Measurements from ENCODE around the gene C21orf58. TPM values are rescaled to one million over a fixed set of nuclear protein-coding genes. Genes with fewer than 3 reads are reported as not detected.

The C21orf58 gene
- total RNA-seq, 3 donors from 2014 or later, result 0.96 to 2.9 (median 2.6) TPM

- peaks cover 0 to 29% of the 10 kb centered on the region in 2 donors for H3K4me1 ChIP-seq
- intact Hi-C loops (cut with DNase I; ENCODE audit: low total_unique reads), result no loop called here
- H3K36me3 ChIP-seq, result no peaks in the 10 kb centered on the region
- DNase-seq (ENCODE audit: low spot score in 2 of 2), result no peak
- H3K9me3 ChIP-seq, result no peaks in the 10 kb centered on the region
- H3K27ac ChIP-seq, result peak overlapping the region; percentile 93 to 98
- peak overlapping the region in 2 of 3 donors; percentile 95 to 96 for H3K4me3 ChIP-seq
- TF ChIP-seq POLR2A (IDR thresholded peaks at IDR 0.05), result no peak
- no peak for TF ChIP-seq POLR2AphosphoS5 (IDR thresholded peaks at IDR 0.05)
- TF ChIP-seq CTCF (IDR thresholded peaks at IDR 0.05), result no peak
- H3K27me3 ChIP-seq, result no peaks in the 10 kb centered on the region
These were observed 38.9 kb downstream of the C21orf58 start for GRCh38 chr21:46284733-46285132.

- intact Hi-C loops (cut with DNase I; ENCODE audit: low total_unique reads), result no loop called here
- DNase-seq (ENCODE audit: low spot score in 2 of 2), result peak in 1 of 2 donors; percentile 31
- TF ChIP-seq CTCF (IDR thresholded peaks at IDR 0.05) (no peak), POLR2A (IDR thresholded peaks at IDR 0.05) (no peak), POLR2AphosphoS5 (IDR thresholded peaks at IDR 0.05) (no peak)
- H3K4me3 ChIP-seq, result peak overlapping the region in 2 of 3 donors; percentile 8 to 96
- no peaks in the 10 kb centered on the region for H3K27me3 ChIP-seq
- no peaks in the 10 kb centered on the region for H3K9me3 ChIP-seq
- no peaks in the 10 kb centered on the region for H3K36me3 ChIP-seq
- peak overlapping the region; percentile 64 to 98 for H3K27ac ChIP-seq
- H3K4me1 ChIP-seq, result peaks cover 0 to 29% of the 10 kb centered on the region in 2 donors
These were observed 39.5 kb downstream of the C21orf58 start for GRCh38 chr21:46284077-46284644.

DNA sequence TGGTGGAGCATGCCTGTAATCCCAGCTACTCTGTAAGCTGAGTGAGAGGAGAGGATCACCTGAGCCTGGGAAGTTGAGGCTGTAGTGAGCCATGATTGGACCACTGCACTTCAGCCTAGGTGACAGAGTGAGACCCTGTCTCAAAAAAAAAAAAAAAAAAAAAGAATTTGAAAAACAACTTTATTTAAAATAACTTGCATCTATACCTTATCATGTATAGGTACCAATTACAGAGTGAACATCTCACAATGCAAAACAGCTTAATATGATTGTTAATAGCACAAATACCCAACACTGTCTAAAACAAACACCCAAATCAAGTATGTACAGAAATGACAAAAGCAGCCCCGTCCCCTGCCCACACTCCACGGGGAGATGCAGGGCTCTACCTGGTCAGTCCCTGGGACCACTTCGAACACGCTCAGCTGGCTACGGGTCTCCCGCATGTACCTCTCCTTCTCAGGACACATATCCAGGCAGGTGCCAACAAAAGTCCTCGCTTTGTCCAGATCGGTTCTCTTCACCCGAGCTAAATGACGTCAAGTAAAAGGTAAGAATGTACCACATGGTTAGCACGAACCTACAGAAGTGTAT, 48.8 kb downstream of the C21orf58 start:
- H3K4me3 ChIP-seq, result no peak overlapping the region
- DNase-seq (ENCODE audit: low spot score in 2 of 2), result no peak
- intact Hi-C loops (cut with DNase I; ENCODE audit: low total_unique reads), result no loop called here
- no peaks in the 10 kb centered on the region for H3K27me3 ChIP-seq
- no peak overlapping the region for H3K27ac ChIP-seq
- no peaks in the 10 kb centered on the region for H3K9me3 ChIP-seq
- TF ChIP-seq CTCF (IDR thresholded peaks at IDR 0.05), result no peak
- no peak for TF ChIP-seq POLR2A (IDR thresholded peaks at IDR 0.05)
- TF ChIP-seq POLR2AphosphoS5 (IDR thresholded peaks at IDR 0.05), result no peak
- no peaks in the 10 kb centered on the region for H3K4me1 ChIP-seq
- peaks cover 30% of the 10 kb centered on the region for H3K36me3 ChIP-seq

DNA sequence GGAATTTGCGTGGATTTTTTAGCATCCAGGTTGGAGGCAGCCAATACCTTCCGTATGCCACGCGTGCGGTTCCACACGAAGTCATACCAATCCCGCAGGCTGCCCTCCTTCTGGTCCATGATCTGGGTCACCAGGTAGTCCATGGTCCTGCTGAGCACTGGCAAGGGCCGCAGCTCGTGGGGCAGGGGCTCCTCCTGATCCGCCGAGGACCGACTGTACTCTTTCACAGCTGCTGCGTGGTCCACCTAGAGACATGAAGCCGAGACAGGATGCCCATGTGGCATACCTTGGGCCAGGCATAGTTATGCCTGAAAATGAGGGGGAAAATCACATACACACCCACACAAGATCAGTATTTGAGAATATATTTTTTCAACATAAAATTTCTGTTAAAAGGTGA, 50.3 kb downstream of the C21orf58 start:
- no peak for DNase-seq (ENCODE audit: low spot score in 2 of 2)
- Histone ChIP-seq H3K27me3 (no peaks in the 10 kb centered on the region), H3K27ac (no peak overlapping the region), H3K9me3 (no peaks in the 10 kb centered on the region), H3K4me3 (no peak overlapping the region), H3K36me3 (peaks cover 34% of the 10 kb centered on the region), H3K4me1 (no peaks in the 10 kb centered on the region)
- intact Hi-C loops (cut with DNase I; ENCODE audit: low total_unique reads), result no loop called here
- TF ChIP-seq POLR2AphosphoS5 (IDR thresholded peaks at IDR 0.05), result no peak
- no peak for TF ChIP-seq POLR2A (IDR thresholded peaks at IDR 0.05)
- TF ChIP-seq CTCF (IDR thresholded peaks at IDR 0.05), result no peak

DNA sequence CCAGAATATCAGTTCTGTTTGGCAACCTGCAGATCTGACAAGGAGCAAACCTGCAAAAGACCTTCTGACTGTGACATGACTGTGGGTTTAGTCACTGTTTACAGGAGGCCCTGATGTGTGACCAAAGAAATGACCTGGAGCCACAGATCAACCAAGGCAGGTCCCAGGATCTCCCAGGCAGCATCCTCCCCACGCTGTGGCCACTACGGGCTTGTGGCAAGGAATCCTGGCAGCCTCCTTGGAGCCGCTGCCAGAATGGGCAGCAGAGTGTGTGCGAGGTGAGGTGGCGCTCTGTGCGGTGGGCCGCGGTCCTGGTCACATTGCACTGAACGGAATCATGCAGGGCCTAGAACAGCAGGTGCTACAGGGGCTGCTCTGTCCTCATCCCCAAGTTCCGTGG, 54.2 kb downstream of the C21orf58 start:
- peaks cover 27% of the 10 kb centered on the region for H3K36me3 ChIP-seq
- intact Hi-C loops (cut with DNase I; ENCODE audit: low total_unique reads), result no loop called here
- no peak for TF ChIP-seq POLR2A (IDR thresholded peaks at IDR 0.05)
- TF ChIP-seq POLR2AphosphoS5 (IDR thresholded peaks at IDR 0.05), result no peak
- no peak for TF ChIP-seq CTCF (IDR thresholded peaks at IDR 0.05)

More for the DNA sequence above, 54.2 kb downstream of the C21orf58 start:
- H3K4me3 ChIP-seq, result no peak overlapping the region
- no peak overlapping the region for H3K27ac ChIP-seq
- no peaks in the 10 kb centered on the region for H3K27me3 ChIP-seq
- no peak for DNase-seq (ENCODE audit: low spot score in 2 of 2)
- no peaks in the 10 kb centered on the region for H3K9me3 ChIP-seq
- no peaks in the 10 kb centered on the region for H3K4me1 ChIP-seq

All from breast epithelium (tissue), 4 donors.